Cardiac fibroblast (primary cell): ENCODE measurements around the gene CC2D1A.

ENCODE experiments used
- DNase-seq, 2 donors: peaks; one replicate each; pipeline versions ENCODE4 v3.0.0 to v3.0.0-alpha.2; 2010; ENCODE audit warnings: low read depth in 2 of 2
- H3K4me3 ChIP-seq, 2 donors: replicated peaks in 1 of 2; 1 replicate in 1 of 2; 2 replicates in 1 of 2; pipeline ENCODE4 v1.5.1; 2011; ENCODE audit warnings: low read depth in 2 of 2, low read length in 2 of 2, mild to moderate bottlenecking in 2 of 2, moderate library complexity in 1 of 2
- CTCF ChIP-seq: IDR thresholded peaks from one replicate; pipeline ENCODE4 v1.5.1; 2011; ENCODE audit warnings: low read depth, mild to moderate bottlenecking, low read length, inconsistent platforms

Gene CC2D1A

GRCh38 chr19:13883516-13884064, 22.4 kb upstream of the CC2D1A start:
- H3K4me3 ChIP-seq, result no peak overlapping the region
- no peak for TF ChIP-seq CTCF
- DNase-seq, result no peak

GRCh38 chr19:13884726-13885591, 21.0 kb upstream of the CC2D1A start:
- DNase-seq, result no peak
- no peak overlapping the region for H3K4me3 ChIP-seq
- TF ChIP-seq CTCF, result no peak

GRCh38 chr19:13885826-13886365, 20.1 kb upstream of the CC2D1A start:
- H3K4me3 ChIP-seq, result no peak overlapping the region
- no peak for DNase-seq
- TF ChIP-seq CTCF, result no peak

GRCh38 chr19:13887018-13887436, 19.0 kb upstream of the CC2D1A start:
- no peak for DNase-seq
- no peak for TF ChIP-seq CTCF
- H3K4me3 ChIP-seq, result no peak overlapping the region

GRCh38 chr19:13887517-13887916, 18.5 kb upstream of the CC2D1A start:
- TF ChIP-seq CTCF, result no peak
- no peak overlapping the region for H3K4me3 ChIP-seq
- DNase-seq, result peak; percentile 12 to 53

- no peak for TF ChIP-seq CTCF
- no peak for DNase-seq
- no peak overlapping the region for H3K4me3 ChIP-seq
Measured at GRCh38 chr19:13888281-13888680, 17.7 kb upstream of the CC2D1A start.
